ENCODE data around the gene DRICH1.
"Not testable (repeated sequence)": the region's sequence is repeated elsewhere in the genome, so short reads cannot be mapped to it uniquely, and the experiment has no call there.

DRICH1 gene

GRCh38 chr22:23622634-23623033 lies 9.5 kb downstream of the DRICH1 start:
- H3K18ac ChIP-seq (ENCODE audit: low read length) = no peak overlapping the region
- no peaks in the 10 kb centered on the region for H3K9me3 ChIP-seq (ENCODE audit: insufficient read depth, low read depth, low read length)
- H3K36me3 ChIP-seq (ENCODE audit: control insufficient read depth in 1 of 2, insufficient read depth in 2 of 2, low read length in 2 of 2) = no peaks in the 10 kb centered on the region
- H2AK5ac ChIP-seq (ENCODE audit: low read length) = no peak overlapping the region
- H4K8ac ChIP-seq (ENCODE audit: low read depth, low read length) = no peak overlapping the region
- H2BK120ac ChIP-seq (ENCODE audit: insufficient read depth, low read length, poor library complexity) = no peak overlapping the region
- no peak overlapping the region for H2AFZ ChIP-seq (ENCODE audit: insufficient read depth, low read length, poor library complexity)
- no peak overlapping the region for H4K12ac ChIP-seq (ENCODE audit: low read depth, low read length)
- no peak overlapping the region for H4K91ac ChIP-seq (ENCODE audit: low read depth, low read length)
- H2BK12ac ChIP-seq (ENCODE audit: low read length) = no peak overlapping the region
- no peaks in the 10 kb centered on the region for H3K79me1 ChIP-seq (ENCODE audit: low read length)
- no CpG with 5 or more reads among the region's 2 CpGs for WGBS (ENCODE audit: extremely low coverage, insufficient coverage, insufficient read length)
- H3K4me3 ChIP-seq (ENCODE audit: low read depth, low read length) = no peak overlapping the region
- H3K27ac ChIP-seq (ENCODE audit: low read depth, low read length) = no peak overlapping the region
- H2BK5ac ChIP-seq (ENCODE audit: low read depth, low read length, poor library complexity) = no peak overlapping the region
- H3K4ac ChIP-seq (ENCODE audit: low read depth, low read length) = no peak overlapping the region
- no peak overlapping the region for H3K14ac ChIP-seq (ENCODE audit: low read length)
- H3K79me2 ChIP-seq (ENCODE audit: control insufficient read depth, insufficient read depth, low read length, poor library complexity) = no peaks in the 10 kb centered on the region
- no peak overlapping the region for H3K23ac ChIP-seq (ENCODE audit: low read length)
- no peak overlapping the region for H3K4me2 ChIP-seq (ENCODE audit: low read length)
- peak; percentile 25 to 76 for DNase-seq
- no peaks in the 10 kb centered on the region for H3K27me3 ChIP-seq (ENCODE audit: insufficient read depth, low read length)
- H3K9ac ChIP-seq (ENCODE audit: low read length) = no peak overlapping the region
- peaks cover 8 to 15% of the 10 kb centered on the region in 2 experiments for H3K4me1 ChIP-seq (ENCODE audit: control insufficient read depth in 1 of 2, insufficient read depth in 2 of 2, low read length in 2 of 2)

GRCh38 chr22:23621916-23622315 lies 10.2 kb downstream of the DRICH1 start:
- not testable (repeated sequence) for H3K23ac ChIP-seq (ENCODE audit: low read length); H3K18ac ChIP-seq (ENCODE audit: low read length); H4K12ac ChIP-seq (ENCODE audit: low read depth, low read length); H2BK5ac ChIP-seq (ENCODE audit: low read depth, low read length, poor library complexity); H2AFZ ChIP-seq (ENCODE audit: insufficient read depth, low read length, poor library complexity); H3K9me3 ChIP-seq (ENCODE audit: insufficient read depth, low read depth, low read length); H3K36me3 ChIP-seq (ENCODE audit: control insufficient read depth in 1 of 2, insufficient read depth in 2 of 2, low read length in 2 of 2); H3K4me3 ChIP-seq (ENCODE audit: low read depth, low read length); H3K9ac ChIP-seq (ENCODE audit: low read length); H3K79me2 ChIP-seq (ENCODE audit: control insufficient read depth, insufficient read depth, low read length, poor library complexity); H3K27me3 ChIP-seq (ENCODE audit: insufficient read depth, low read length); H3K79me1 ChIP-seq (ENCODE audit: low read length); H3K27ac ChIP-seq (ENCODE audit: low read depth, low read length); H4K8ac ChIP-seq (ENCODE audit: low read depth, low read length); H3K4me2 ChIP-seq (ENCODE audit: low read length)
- peak overlapping the region; percentile 49 for H2BK120ac ChIP-seq (ENCODE audit: insufficient read depth, low read length, poor library complexity)
- no CpG with 5 or more reads among the region's 2 CpGs for WGBS (ENCODE audit: extremely low coverage, insufficient coverage, insufficient read length)
- peak in 1 of 2 donors; percentile 25 for DNase-seq
- peak overlapping the region; percentile 53 for H3K14ac ChIP-seq (ENCODE audit: low read length)
- peak overlapping the region; percentile 28 for H4K91ac ChIP-seq (ENCODE audit: low read depth, low read length)
- H3K4ac ChIP-seq (ENCODE audit: low read depth, low read length) = peak overlapping the region; percentile 52
- peaks cover 8 to 15% of the 10 kb centered on the region in 2 experiments for H3K4me1 ChIP-seq (ENCODE audit: control insufficient read depth in 1 of 2, insufficient read depth in 2 of 2, low read length in 2 of 2)
- H2AK5ac ChIP-seq (ENCODE audit: low read length) = peak overlapping the region; percentile 81
- H2BK12ac ChIP-seq (ENCODE audit: low read length) = peak overlapping the region; percentile 81

DNA sequence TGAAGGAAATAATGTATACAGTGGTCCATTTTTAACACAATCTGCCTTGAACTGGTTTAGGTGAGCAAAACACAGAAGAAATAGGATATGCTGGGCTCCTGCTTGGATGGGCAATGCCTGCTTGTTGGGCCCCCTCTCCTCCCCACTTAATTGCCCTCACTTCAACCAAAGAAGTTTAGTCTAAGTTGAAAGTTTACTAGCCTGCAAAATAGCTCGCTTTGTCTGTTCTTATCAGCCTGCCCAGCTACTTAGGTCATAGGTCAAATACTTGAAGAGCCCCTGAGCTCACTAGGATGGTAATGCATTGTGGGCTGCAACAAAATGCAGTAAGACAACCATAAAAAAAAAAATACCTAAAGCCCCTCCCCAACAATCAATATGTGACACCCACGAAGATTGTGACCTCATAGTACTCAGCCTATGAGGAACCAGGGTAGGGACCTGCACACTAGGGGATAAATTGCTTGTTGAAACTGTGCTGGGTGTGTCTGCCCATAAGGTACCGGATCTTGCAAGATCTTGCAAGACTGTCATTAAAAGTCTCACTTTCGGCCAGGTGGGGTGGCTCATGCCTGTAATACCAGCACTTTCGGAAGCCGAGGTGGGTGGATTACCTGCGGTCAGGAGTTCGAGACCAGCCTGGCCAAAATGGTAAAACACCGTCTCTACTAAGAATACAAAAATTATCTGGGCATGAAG lies 10.9 kb downstream of the DRICH1 start:
- no CpG with 5 or more reads among the region's 9 CpGs for WGBS (ENCODE audit: extremely low coverage, insufficient coverage, insufficient read length)
- no peak overlapping the region for H4K91ac ChIP-seq (ENCODE audit: low read depth, low read length)

DNA sequence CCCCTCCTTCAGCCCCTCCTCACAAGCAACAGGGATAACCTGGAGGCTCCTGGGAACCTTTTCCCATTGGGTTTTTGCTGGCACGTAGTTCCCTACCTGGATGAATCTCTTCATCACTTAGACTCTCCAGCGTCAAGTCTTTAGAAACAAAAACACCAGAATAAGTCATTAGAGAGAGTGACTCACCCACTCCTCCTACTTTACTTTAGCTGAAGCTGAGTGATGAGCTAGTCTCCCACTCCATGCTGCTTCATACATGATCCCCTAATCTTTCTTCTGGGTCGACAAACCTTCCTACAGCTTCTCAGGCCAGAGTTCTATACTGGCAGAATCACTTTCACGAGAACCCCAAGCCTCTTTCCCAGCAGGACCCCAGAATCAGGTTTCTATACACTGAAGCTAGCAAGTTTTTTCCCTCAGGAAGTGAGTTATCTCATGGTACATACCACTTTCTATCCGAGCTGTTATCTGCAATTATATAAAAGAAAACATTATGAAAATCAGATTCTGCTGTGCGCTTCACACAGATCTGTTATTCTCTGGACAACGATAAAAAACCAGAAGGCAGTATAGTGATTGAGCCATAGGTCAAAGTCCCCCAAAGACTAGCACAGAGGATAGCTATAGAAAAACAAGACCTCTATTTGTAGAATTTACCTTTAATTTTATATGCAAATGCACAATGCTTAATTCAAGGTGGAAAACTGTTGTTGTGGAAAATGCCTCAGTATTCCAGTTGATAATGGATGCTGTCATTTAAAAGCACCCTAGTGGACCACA lies 18.7 kb downstream of the DRICH1 start:
- no peaks in the 10 kb centered on the region for H3K79me2 ChIP-seq (ENCODE audit: control insufficient read depth, insufficient read depth, low read length, poor library complexity)
- no peak overlapping the region for H3K18ac ChIP-seq (ENCODE audit: low read length)
- H3K23ac ChIP-seq (ENCODE audit: low read length) = no peak overlapping the region
- no peak overlapping the region for H2AFZ ChIP-seq (ENCODE audit: insufficient read depth, low read length, poor library complexity)
- no peak overlapping the region for H2BK120ac ChIP-seq (ENCODE audit: insufficient read depth, low read length, poor library complexity)
- no CpG with 5 or more reads among the region's 7 CpGs for WGBS (ENCODE audit: extremely low coverage, insufficient coverage, insufficient read length)
- H3K36me3 ChIP-seq (ENCODE audit: control insufficient read depth in 1 of 2, insufficient read depth in 2 of 2, low read length in 2 of 2) = no peaks in the 10 kb centered on the region
- H2AK5ac ChIP-seq (ENCODE audit: low read length) = no peak overlapping the region
- no peak overlapping the region for H3K4me3 ChIP-seq (ENCODE audit: low read depth, low read length)
- H3K27me3 ChIP-seq (ENCODE audit: insufficient read depth, low read length) = no peaks in the 10 kb centered on the region
- H3K14ac ChIP-seq (ENCODE audit: low read length) = no peak overlapping the region
- no peaks in the 10 kb centered on the region for H3K4me1 ChIP-seq (ENCODE audit: control insufficient read depth in 1 of 2, insufficient read depth in 2 of 2, low read length in 2 of 2)
- H3K79me1 ChIP-seq (ENCODE audit: low read length) = no peaks in the 10 kb centered on the region
- DNase-seq = no peak
- H4K91ac ChIP-seq (ENCODE audit: low read depth, low read length) = no peak overlapping the region
- no peak overlapping the region for H4K12ac ChIP-seq (ENCODE audit: low read depth, low read length)
- H2BK12ac ChIP-seq (ENCODE audit: low read length) = no peak overlapping the region
- H3K4me2 ChIP-seq (ENCODE audit: low read length) = no peak overlapping the region
- no peak overlapping the region for H2BK5ac ChIP-seq (ENCODE audit: low read depth, low read length, poor library complexity)
- H3K27ac ChIP-seq (ENCODE audit: low read depth, low read length) = no peak overlapping the region
- no peak overlapping the region for H4K8ac ChIP-seq (ENCODE audit: low read depth, low read length)
- no peak overlapping the region for H3K9ac ChIP-seq (ENCODE audit: low read length)
- no peak overlapping the region for H3K4ac ChIP-seq (ENCODE audit: low read depth, low read length)
- H3K9me3 ChIP-seq (ENCODE audit: insufficient read depth, low read depth, low read length) = peaks cover 2% of the 10 kb centered on the region

More for the DNA sequence above, 10.9 kb downstream of the DRICH1 start:
- no peaks in the 10 kb centered on the region for H3K36me3 ChIP-seq (ENCODE audit: control insufficient read depth in 1 of 2, insufficient read depth in 2 of 2, low read length in 2 of 2)
- no peak overlapping the region for H3K18ac ChIP-seq (ENCODE audit: low read length)
- no peaks in the 10 kb centered on the region for H3K79me1 ChIP-seq (ENCODE audit: low read length)
- H4K12ac ChIP-seq (ENCODE audit: low read depth, low read length) = no peak overlapping the region
- no peak overlapping the region for H2BK120ac ChIP-seq (ENCODE audit: insufficient read depth, low read length, poor library complexity)
- H2AFZ ChIP-seq (ENCODE audit: insufficient read depth, low read length, poor library complexity) = no peak overlapping the region
- no peaks in the 10 kb centered on the region for H3K9me3 ChIP-seq (ENCODE audit: insufficient read depth, low read depth, low read length)
- no peak overlapping the region for H4K8ac ChIP-seq (ENCODE audit: low read depth, low read length)
- no peak overlapping the region for H3K14ac ChIP-seq (ENCODE audit: low read length)
- H3K4me1 ChIP-seq (ENCODE audit: control insufficient read depth in 1 of 2, insufficient read depth in 2 of 2, low read length in 2 of 2) = peaks cover 8 to 15% of the 10 kb centered on the region in 2 experiments
- no peak overlapping the region for H3K4ac ChIP-seq (ENCODE audit: low read depth, low read length)
- no peak overlapping the region for H2BK12ac ChIP-seq (ENCODE audit: low read length)
- no peaks in the 10 kb centered on the region for H3K79me2 ChIP-seq (ENCODE audit: control insufficient read depth, insufficient read depth, low read length, poor library complexity)
- H3K9ac ChIP-seq (ENCODE audit: low read length) = no peak overlapping the region
- H3K27me3 ChIP-seq (ENCODE audit: insufficient read depth, low read length) = no peaks in the 10 kb centered on the region
- no peak overlapping the region for H2BK5ac ChIP-seq (ENCODE audit: low read depth, low read length, poor library complexity)
- no peak overlapping the region for H3K4me3 ChIP-seq (ENCODE audit: low read depth, low read length)
- H3K4me2 ChIP-seq (ENCODE audit: low read length) = no peak overlapping the region
- H3K23ac ChIP-seq (ENCODE audit: low read length) = no peak overlapping the region
- no peak overlapping the region for H3K27ac ChIP-seq (ENCODE audit: low read depth, low read length)
- no peak overlapping the region for H2AK5ac ChIP-seq (ENCODE audit: low read length)
- DNase-seq = no peak
